ENCODE measurements around the gene TPPP3. TPM values are rescaled to one million over a fixed set of nuclear protein-coding genes. Genes with fewer than 3 reads are reported as not detected.

The TPPP3 gene
- total and polyA plus RNA-seq, 9 of the 15 experiments (the other 6 are each of a cell fraction or from before 2014, with no cell fraction given) = 0.13 to 0.50 (median 0.36) TPM; not detected in 2

GRCh38 chr16:67398546-67399217 lies 5.4 kb upstream of the TPPP3 start:
- DNase-seq (ENCODE audit: extremely low read depth in 1 of 4, low spot score in 3 of 4) = no peak
- Histone ChIP-seq H4K20me1 (replicated peaks; ENCODE audit: control insufficient read depth, insufficient read depth, low read length) (no peaks in the 10 kb centered on the region), H3K27me3 (ENCODE audit: control insufficient read depth in 2 of 2, insufficient read depth in 2 of 2, low read length in 2 of 2) (peaks cover 2 to 13% of the 10 kb centered on the region in 2 experiments; a peak in 2 of 5 replicates), H3K4me2 (ENCODE audit: insufficient read depth, low read length) (no peak overlapping the region), H3K9me3 (replicated peaks; ENCODE audit: control insufficient read depth, insufficient read depth, low read depth, low read length) (no peaks in the 10 kb centered on the region), H3K9ac (ENCODE audit: insufficient read depth in 1 of 2, low read depth in 2 of 2, low read length in 2 of 2) (peak overlapping the region in 1 of 2 experiments; percentile 18; a peak in 2 of 4 replicates), H2AFZ (ENCODE audit: low read depth, low read length) (no peak overlapping the region), H3K4me1 (replicated peaks in 1 of 2; ENCODE audit: control insufficient read depth in 2 of 2, insufficient read depth in 2 of 2, low read length in 2 of 2) (peaks cover 19 to 70% of the 10 kb centered on the region in 2 experiments), H3K79me2 (ENCODE audit: control insufficient read depth, insufficient read depth, low read length) (no peaks in the 10 kb centered on the region), H3K27ac (ENCODE audit: extremely low read depth, low read depth, low read length) (no peak overlapping the region), H3K36me3 (ENCODE audit: control insufficient read depth, insufficient read depth, low read length) (no peaks in the 10 kb centered on the region), H3K4me3 (no peak overlapping the region), H3K9me1 (ENCODE audit: control insufficient read depth, insufficient read depth, low read length) (no peaks in the 10 kb centered on the region)
- TF ChIP-seq RNF2 (IDR thresholded peaks at IDR 0.05) = no peak
- 0 out of 2 replicates have a peak, but pooled peaks have one; percentile 43 for TF ChIP-seq IRF2 (CRISPR knock-in tag; IDR thresholded peaks at IDR 0.05)
- no peak for TF ChIP-seq ZNF146 (CRISPR knock-in tag; IDR thresholded peaks at IDR 0.05; ENCODE audit: unreplicated experiment)
- ATAC-seq = no peak
- intact Hi-C loops (cut with micrococcal nuclease) (loop anchor here (5.0 to 10.0 kb wide), 2 partner anchors 54 to 136 kb away; no protein-coding TSS in a partner anchor), in situ Hi-C loops (cut with MboI) (no loop called here)
- WGBS (ENCODE audit: insufficient coverage, low coverage, missing lambda C conversion rate) = 64% methylated on average over 19 of the region's 19 CpGs
- peak; percentile 11 for FAIRE-seq
- ChIA-PET CTCF (ENCODE audit: low intra/inter-chr PET ratio) (interaction anchor here (2.0 to 2.5 kb wide), 2 partner anchors 119 to 138 kb away, joined by 9 read pairs; partner anchors contain the start of gene PLEKHG4), POLR2A (interaction anchor here (0.6 to 1.6 kb wide), 2 partner anchors 138 to 445 kb away, joined by 3 to 4 read pairs; no protein-coding TSS in a partner anchor)
- no TSS peak for BruUV-seq (replicated peaks)

Data from K562 (cell line).